GM19035 (cell line): ENCODE data around the gene NRN1L.

ENCODE experiments used
- ATAC-seq: cut with Tn5 transposase; IDR thresholded peaks from one replicate; pipeline ENCODE4 v1.9.1; 2021; ENCODE audit not compliant: unreplicated experiment

NRN1L gene

GRCh38 chr16:67934306-67935100 lies 49.8 kb downstream of the NRN1L start:
- ATAC-seq, result no peak

GRCh38 chr16:67935101-67935401 lies 50.4 kb downstream of the NRN1L start:
- no peak for ATAC-seq

GRCh38 chr16:67935402-67936123 lies 50.9 kb downstream of the NRN1L start:
- peak; percentile 88 for ATAC-seq
